Activated B cell treated with CpG ODN at 0.5 μM for 24 hours (primary cell): Measurements from ENCODE around the gene NRXN3. TPM values are rescaled to one million over a fixed set of nuclear protein-coding genes. Genes with fewer than 3 reads are reported as not detected.

Source experiments
- ATAC-seq: fragments of 200-7000 bp; cut with Tn5 transposase; one replicate; pipeline ENCODE4 v1.10.0; 2021; ENCODE audit warnings: low read depth, mild to moderate bottlenecking, moderate library complexity
- CTCF ChIA-PET: fragments of 350-600 bp; sonication (Branson Sonifier 250); formaldehyde crosslinking; loops from one replicate; lab custom pipeline; 2021; ENCODE audit warnings: antibody characterized with exemption; lab: Charles Lee
- POLR2A ChIA-PET: fragments of 350-600 bp; sonication (Branson Sonifier 250); formaldehyde crosslinking; loops from one replicate; lab custom pipeline; 2021; ENCODE audit warnings: antibody characterized with exemption; lab: Charles Lee
- DNase-seq: peaks from one replicate; pipeline ENCODE4 v3.0.0; 2022
- H3K27ac Mint-ChIP-seq: one replicate; pipeline ENCODE4 v1.8.0; 2020; ENCODE audit warnings: mixed read lengths
- H3K27me3 Mint-ChIP-seq: one replicate; pipeline ENCODE4 v1.8.0; 2021; ENCODE audit warnings: mixed read lengths
- H3K36me3 Mint-ChIP-seq: one replicate; pipeline ENCODE4 v1.8.0; 2021; ENCODE audit warnings: low read depth, mixed read lengths
- H3K4me1 Mint-ChIP-seq: one replicate; pipeline ENCODE4 v1.8.0; 2021; ENCODE audit warnings: mixed read lengths
- H3K4me3 Mint-ChIP-seq: one replicate; pipeline ENCODE4 v1.8.0; 2020; ENCODE audit warnings: mild to moderate bottlenecking, mixed read lengths
- H3K9me3 Mint-ChIP-seq: one replicate; pipeline ENCODE4 v1.8.0; 2020; ENCODE audit warnings: mixed read lengths
- CTCF ChIP-seq: fragments of 200-600 bp; IDR thresholded peaks from one replicate; pipeline ENCODE4 v1.8.0; 2022; ENCODE audit warnings: antibody characterized with exemption, mild to moderate bottlenecking
- intact Hi-C: fragments of 100-400 bp; cut with micrococcal nuclease; formaldehyde crosslinking; loops from one replicate; pipeline ENCODE4 v1.15.1; 2024
- total RNA-seq: library from RNA; stranded (reverse); gene quantifications from 2 replicates; pipeline ENCODE4 v1.2.3, GENCODE V29; 2022

Gene NRXN3
- total RNA-seq, 1 donor from 2014 or later: not detected

GRCh38 chr14:79476552-79476951, 1306.4 kb downstream of the NRXN3 start:
- no peaks in the 10 kb centered on the region for H3K27me3 Mint-ChIP-seq
- DNase-seq: no peak
- no peak overlapping the region for H3K27ac Mint-ChIP-seq
- intact Hi-C loops: no loop called here
- TF ChIP-seq CTCF: no peak
- no peak overlapping the region for H3K4me3 Mint-ChIP-seq
- H3K36me3 Mint-ChIP-seq: no peaks in the 10 kb centered on the region
- no peaks in the 10 kb centered on the region for H3K4me1 Mint-ChIP-seq
- ChIA-PET POLR2A (no interaction called here), CTCF (no interaction called here)
- H3K9me3 Mint-ChIP-seq: peaks cover 5% of the 10 kb centered on the region
- ATAC-seq: no peak

- CTCF ChIA-PET: no interaction called here
- ATAC-seq (no peak), DNase-seq (no peak)
- POLR2A ChIA-PET: no interaction called here
- peaks cover 5% of the 10 kb centered on the region for H3K9me3 Mint-ChIP-seq
- no peaks in the 10 kb centered on the region for H3K27me3 Mint-ChIP-seq
- intact Hi-C loops: no loop called here
- no peaks in the 10 kb centered on the region for H3K4me1 Mint-ChIP-seq
- no peaks in the 10 kb centered on the region for H3K36me3 Mint-ChIP-seq
- no peak overlapping the region for H3K27ac Mint-ChIP-seq
- no peak overlapping the region for H3K4me3 Mint-ChIP-seq
- no peak for TF ChIP-seq CTCF
These were observed 1310.0 kb downstream of the NRXN3 start for GRCh38 chr14:79480212-79480611.

GRCh38 chr14:79482825-79483224, 1312.7 kb downstream of the NRXN3 start:
- H3K27ac Mint-ChIP-seq: no peak overlapping the region
- no peak for ATAC-seq
- H3K9me3 Mint-ChIP-seq: peaks cover 7% of the 10 kb centered on the region
- TF ChIP-seq CTCF: no peak
- no peaks in the 10 kb centered on the region for H3K36me3 Mint-ChIP-seq
- intact Hi-C loops: no loop called here
- ChIA-PET CTCF (no interaction called here), POLR2A (no interaction called here)
- no peak for DNase-seq
- H3K4me3 Mint-ChIP-seq: no peak overlapping the region
- H3K27me3 Mint-ChIP-seq: no peaks in the 10 kb centered on the region
- no peaks in the 10 kb centered on the region for H3K4me1 Mint-ChIP-seq

GRCh38 chr14:79483477-79484388, 1313.6 kb downstream of the NRXN3 start:
- Mint-ChIP-seq H3K36me3 (no peaks in the 10 kb centered on the region), H3K27me3 (no peaks in the 10 kb centered on the region), H3K9me3 (peaks cover 11% of the 10 kb centered on the region), H3K4me1 (no peaks in the 10 kb centered on the region), H3K4me3 (no peak overlapping the region), H3K27ac (no peak overlapping the region)
- no peak for ATAC-seq
- no peak for DNase-seq
- POLR2A ChIA-PET: no interaction called here
- TF ChIP-seq CTCF: no peak
- CTCF ChIA-PET: no interaction called here
- intact Hi-C loops: no loop called here

GRCh38 chr14:79487632-79488031, 1317.5 kb downstream of the NRXN3 start:
- TF ChIP-seq CTCF: no peak
- Mint-ChIP-seq H3K9me3 (peaks cover 8% of the 10 kb centered on the region), H3K36me3 (no peaks in the 10 kb centered on the region), H3K27me3 (no peaks in the 10 kb centered on the region), H3K27ac (no peak overlapping the region), H3K4me3 (no peak overlapping the region), H3K4me1 (no peaks in the 10 kb centered on the region)
- POLR2A ChIA-PET: no interaction called here
- ATAC-seq: no peak
- intact Hi-C loops: no loop called here
- CTCF ChIA-PET: no interaction called here
- no peak for DNase-seq
